OCI-LY3 (cell line): ENCODE data around the gene NT5DC1.

Source experiments
- H2AFZ ChIP-seq: fragments of 200-600, 300-600 bp; shearing (Covaris generic); 2 replicates; pipeline ENCODE4 v1.6.0; 2014; ENCODE audit warnings: antibody characterized with exemption, low read depth, low read length
- H3K27ac ChIP-seq: fragments of 200-600, 300-600 bp; sonication (generic); 2 replicates; pipeline ENCODE4 v1.5.1; 2014; ENCODE audit warnings: mild to moderate bottlenecking, low read length, moderate library complexity, mixed read lengths
- H3K27me3 ChIP-seq: fragments of 200-600, 300-600 bp; sonication (generic); 2 replicates; pipeline ENCODE4 v1.6.1; 2014; ENCODE audit warnings: low read depth, low read length, mixed read lengths
- H3K36me3 ChIP-seq: fragments of 200-600, 300-600 bp; sonication (generic); replicated peaks from 2 replicates; pipeline ENCODE3; 2014; ENCODE audit warnings: low read depth, low read length, mixed read lengths
- H3K4me1 ChIP-seq: fragments of 300-600, 200-600 bp; sonication (generic); 2 replicates; pipeline ENCODE4 v1.6.1; 2014; ENCODE audit warnings: low read length, mixed read lengths
- H3K4me2 ChIP-seq: fragments of 200-600, 300-600 bp; sonication (generic); 2 replicates; pipeline ENCODE4 v1.6.1; 2014; ENCODE audit warnings: low read length, mixed read lengths
- H3K4me3 ChIP-seq: fragments of 300-600, 200-600 bp; sonication (generic); 2 replicates; pipeline ENCODE4 v1.5.1; 2014; ENCODE audit warnings: antibody characterized with exemption, mild to moderate bottlenecking, low read length, moderate library complexity
- H3K79me2 ChIP-seq: fragments of 300-600, 200-600 bp; shearing (Covaris generic); 2 replicates; pipeline ENCODE4 v1.6.1; 2014; ENCODE audit warnings: mild to moderate bottlenecking, low read length, mixed read lengths
- H3K9ac ChIP-seq: fragments of 300-600, 200-600 bp; shearing (Covaris generic); 2 replicates; pipeline ENCODE4 v1.6.0; 2014; ENCODE audit warnings: mild to moderate bottlenecking, low read length, moderate library complexity
- H3K9me3 ChIP-seq: fragments of 200-600, 300-600 bp; shearing (Covaris generic); 2 replicates; pipeline ENCODE4 v1.6.1; 2014; ENCODE audit warnings: low read length, mixed read lengths; ENCODE audit not compliant: insufficient read depth
- H4K20me1 ChIP-seq: fragments of 200-600, 300-600 bp; sonication (generic); 2 replicates; pipeline ENCODE4 v1.6.1; 2016; ENCODE audit warnings: low read length, mixed read lengths; ENCODE audit not compliant: insufficient read depth
- EZH2phosphoT487 ChIP-seq: fragments of 200-600 bp; shearing (Covaris generic); IDR thresholded peaks from 2 replicates; pipeline ENCODE4 v1.6.1; 2018; ENCODE audit warnings: antibody characterized with exemption, mixed run types, low read depth
- TF ChIP-seq, protein P1 (sequence below): fragments of 200-600, 300-600 bp; sonication (generic); IDR thresholded peaks from 2 replicates; pipeline ENCODE4 v1.5.1; 2014; ENCODE audit warnings: antibody characterized with exemption, low read length, low read depth

The NT5DC1 gene

DNA sequence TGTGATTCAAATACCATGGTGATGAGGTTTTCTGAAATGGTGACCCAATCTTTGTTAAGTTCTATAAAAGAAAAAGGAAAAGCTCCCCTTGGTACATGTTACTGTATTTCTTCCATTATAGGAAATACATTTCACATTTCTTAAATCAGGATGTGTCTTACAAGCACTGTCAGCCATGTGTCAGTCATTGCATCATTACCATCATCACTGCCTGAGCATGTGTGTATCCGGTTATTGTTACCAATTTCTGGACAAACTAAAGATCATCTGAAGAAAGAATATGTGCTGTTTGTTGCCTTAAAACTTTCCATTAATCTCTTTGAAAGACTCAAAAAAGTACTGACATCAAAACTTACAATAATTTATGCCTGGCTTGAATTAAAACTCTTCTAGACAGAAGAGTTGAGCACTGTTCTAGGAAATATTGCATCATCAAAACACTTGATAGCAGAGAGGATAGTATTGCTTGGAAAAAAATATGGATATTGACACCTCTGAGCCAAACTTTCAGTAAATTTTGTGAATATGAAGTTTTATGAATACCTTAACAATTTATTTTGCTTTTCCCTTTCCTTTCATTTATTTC lies 186.2 kb downstream of the NT5DC1 start:
- no peak for TF ChIP-seq EZH2phosphoT487
- TF ChIP-seq, protein P1, sequence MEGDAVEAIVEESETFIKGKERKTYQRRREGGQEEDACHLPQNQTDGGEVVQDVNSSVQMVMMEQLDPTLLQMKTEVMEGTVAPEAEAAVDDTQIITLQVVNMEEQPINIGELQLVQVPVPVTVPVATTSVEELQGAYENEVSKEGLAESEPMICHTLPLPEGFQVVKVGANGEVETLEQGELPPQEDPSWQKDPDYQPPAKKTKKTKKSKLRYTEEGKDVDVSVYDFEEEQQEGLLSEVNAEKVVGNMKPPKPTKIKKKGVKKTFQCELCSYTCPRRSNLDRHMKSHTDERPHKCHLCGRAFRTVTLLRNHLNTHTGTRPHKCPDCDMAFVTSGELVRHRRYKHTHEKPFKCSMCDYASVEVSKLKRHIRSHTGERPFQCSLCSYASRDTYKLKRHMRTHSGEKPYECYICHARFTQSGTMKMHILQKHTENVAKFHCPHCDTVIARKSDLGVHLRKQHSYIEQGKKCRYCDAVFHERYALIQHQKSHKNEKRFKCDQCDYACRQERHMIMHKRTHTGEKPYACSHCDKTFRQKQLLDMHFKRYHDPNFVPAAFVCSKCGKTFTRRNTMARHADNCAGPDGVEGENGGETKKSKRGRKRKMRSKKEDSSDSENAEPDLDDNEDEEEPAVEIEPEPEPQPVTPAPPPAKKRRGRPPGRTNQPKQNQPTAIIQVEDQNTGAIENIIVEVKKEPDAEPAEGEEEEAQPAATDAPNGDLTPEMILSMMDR = no peak
- Histone ChIP-seq H3K4me2 (no peak overlapping the region), H3K27me3 (no peaks in the 10 kb centered on the region), H2AFZ (no peak overlapping the region), H3K36me3 (no peaks in the 10 kb centered on the region), H3K9ac (no peak overlapping the region), H3K4me1 (peaks cover 37% of the 10 kb centered on the region), H4K20me1 (no peaks in the 10 kb centered on the region), H3K9me3 (no peaks in the 10 kb centered on the region), H3K79me2 (no peaks in the 10 kb centered on the region), H3K27ac (no peak overlapping the region), H3K4me3 (no peak overlapping the region)

DNA sequence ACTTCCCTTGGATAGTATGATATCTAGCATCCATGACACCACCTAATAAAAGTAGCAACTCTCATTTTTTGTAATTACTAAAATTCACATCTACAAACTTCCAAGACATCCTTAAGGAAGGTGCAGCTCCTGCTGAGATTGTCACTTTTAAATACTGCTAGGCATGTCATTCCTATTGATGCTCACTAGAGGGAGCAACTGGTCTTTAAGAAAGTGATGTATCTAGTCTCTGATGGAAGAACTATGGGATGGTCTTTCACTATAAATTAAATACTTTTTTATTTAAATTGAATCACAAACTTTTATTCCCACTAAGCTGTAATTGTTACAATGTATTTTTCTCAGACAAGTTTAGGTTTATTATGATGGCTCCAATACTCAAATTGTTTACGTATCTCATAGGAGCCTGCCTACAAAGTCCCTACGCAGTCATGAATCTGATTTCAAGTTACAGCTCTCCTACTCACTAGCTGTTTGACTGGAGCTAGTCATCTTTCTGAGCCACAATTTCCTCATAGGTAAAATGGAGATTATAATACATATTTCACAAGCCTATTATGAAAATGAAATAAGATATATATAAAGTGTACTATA lies 187.1 kb downstream of the NT5DC1 start:
- Histone ChIP-seq H3K4me3 (peak overlapping the region; percentile 55), H3K4me2 (peak overlapping the region; percentile 42; the same call in 1 of the 2 replicates), H3K36me3 (no peaks in the 10 kb centered on the region), H3K79me2 (no peaks in the 10 kb centered on the region), H4K20me1 (no peaks in the 10 kb centered on the region), H3K9me3 (no peaks in the 10 kb centered on the region), H3K9ac (no peak overlapping the region), H3K27ac (no peak overlapping the region), H3K4me1 (peaks cover 34% of the 10 kb centered on the region), H3K27me3 (no peaks in the 10 kb centered on the region), H2AFZ (no peak overlapping the region)
- TF ChIP-seq, protein P1 = peak; percentile 71
- TF ChIP-seq EZH2phosphoT487 = no peak

DNA sequence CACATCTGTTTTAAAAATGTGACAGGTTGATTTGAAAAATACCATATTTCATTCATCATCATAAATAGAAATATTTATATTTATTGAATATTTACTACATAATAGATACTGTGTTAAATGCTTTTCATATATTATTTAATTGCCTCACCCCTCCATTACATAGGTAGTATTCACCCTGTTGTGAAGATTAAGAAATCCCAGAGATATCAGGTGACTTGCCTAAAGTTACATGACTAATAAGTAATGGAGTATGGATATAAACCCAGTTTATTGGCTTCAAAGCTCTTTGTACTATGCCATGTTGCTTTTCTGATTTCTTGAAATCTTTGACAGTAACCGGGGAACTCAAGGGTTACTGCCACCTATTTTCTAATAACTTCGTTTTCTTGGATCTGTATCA lies 189.2 kb downstream of the NT5DC1 start:
- Histone ChIP-seq H4K20me1 (no peaks in the 10 kb centered on the region), H2AFZ (no peak overlapping the region), H3K9ac (no peak overlapping the region), H3K4me3 (no peak overlapping the region), H3K79me2 (no peaks in the 10 kb centered on the region), H3K36me3 (no peaks in the 10 kb centered on the region), H3K27me3 (no peaks in the 10 kb centered on the region), H3K4me2 (no peak overlapping the region), H3K27ac (no peak overlapping the region), H3K4me1 (peaks cover 30% of the 10 kb centered on the region), H3K9me3 (no peaks in the 10 kb centered on the region)
- no peak for TF ChIP-seq EZH2phosphoT487
- TF ChIP-seq, protein P1 = no peak

DNA sequence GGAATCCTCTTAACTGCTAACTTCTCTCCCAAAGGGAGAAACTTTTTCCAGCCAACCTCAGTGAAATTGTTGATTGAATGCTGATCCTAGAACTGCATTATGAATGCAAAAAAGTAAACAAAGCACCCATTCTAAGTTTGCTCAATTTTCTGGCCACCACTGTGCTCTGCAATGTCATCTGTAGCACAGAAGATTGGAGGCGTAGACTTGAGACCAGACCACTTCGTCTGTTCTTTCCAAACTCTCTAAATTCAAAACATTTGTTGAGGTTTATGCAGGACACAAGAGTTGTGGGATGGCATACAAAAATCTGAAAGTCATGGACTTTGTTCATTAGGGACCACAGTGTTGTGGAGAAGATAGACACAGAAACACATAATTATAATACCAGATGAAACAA lies 190.1 kb downstream of the NT5DC1 start:
- H3K27ac ChIP-seq = no peak overlapping the region
- TF ChIP-seq, protein P1 = no peak
- TF ChIP-seq EZH2phosphoT487 = no peak
- H3K9me3 ChIP-seq = no peaks in the 10 kb centered on the region
- H3K79me2 ChIP-seq = no peaks in the 10 kb centered on the region
- no peak overlapping the region for H3K4me2 ChIP-seq
- H3K4me3 ChIP-seq = no peak overlapping the region
- H2AFZ ChIP-seq = no peak overlapping the region
- H3K4me1 ChIP-seq = peaks cover 39% of the 10 kb centered on the region
- H3K36me3 ChIP-seq = no peaks in the 10 kb centered on the region
- no peak overlapping the region for H3K9ac ChIP-seq
- no peaks in the 10 kb centered on the region for H4K20me1 ChIP-seq
- H3K27me3 ChIP-seq = no peaks in the 10 kb centered on the region
